ENCODE measurements around the gene ID4. TPM values are rescaled to one million over a fixed set of nuclear protein-coding genes. Genes with fewer than 3 reads are reported as not detected.

ID4 gene
- total and polyA plus RNA-seq, 11 donors = 1.5 to 29.6 (median 2.9) TPM

GRCh38 chr6:19879663-19880062, 42.5 kb downstream of the ID4 start:
- WGBS, 4 donors = 8 to 29% (median 22%) methylated on average over 1 of the region's 1 CpG
- Histone ChIP-seq H3K27ac (no peak overlapping the region), H3K4me3 (no peak overlapping the region), H3K36me3 (no peaks in the 10 kb centered on the region), H3K9me3 (no peaks in the 10 kb centered on the region), H3K4me1 (no peaks in the 10 kb centered on the region), H3K27me3 (no peaks in the 10 kb centered on the region)
- TF ChIP-seq, protein P1, sequence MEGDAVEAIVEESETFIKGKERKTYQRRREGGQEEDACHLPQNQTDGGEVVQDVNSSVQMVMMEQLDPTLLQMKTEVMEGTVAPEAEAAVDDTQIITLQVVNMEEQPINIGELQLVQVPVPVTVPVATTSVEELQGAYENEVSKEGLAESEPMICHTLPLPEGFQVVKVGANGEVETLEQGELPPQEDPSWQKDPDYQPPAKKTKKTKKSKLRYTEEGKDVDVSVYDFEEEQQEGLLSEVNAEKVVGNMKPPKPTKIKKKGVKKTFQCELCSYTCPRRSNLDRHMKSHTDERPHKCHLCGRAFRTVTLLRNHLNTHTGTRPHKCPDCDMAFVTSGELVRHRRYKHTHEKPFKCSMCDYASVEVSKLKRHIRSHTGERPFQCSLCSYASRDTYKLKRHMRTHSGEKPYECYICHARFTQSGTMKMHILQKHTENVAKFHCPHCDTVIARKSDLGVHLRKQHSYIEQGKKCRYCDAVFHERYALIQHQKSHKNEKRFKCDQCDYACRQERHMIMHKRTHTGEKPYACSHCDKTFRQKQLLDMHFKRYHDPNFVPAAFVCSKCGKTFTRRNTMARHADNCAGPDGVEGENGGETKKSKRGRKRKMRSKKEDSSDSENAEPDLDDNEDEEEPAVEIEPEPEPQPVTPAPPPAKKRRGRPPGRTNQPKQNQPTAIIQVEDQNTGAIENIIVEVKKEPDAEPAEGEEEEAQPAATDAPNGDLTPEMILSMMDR (IDR thresholded peaks at IDR 0.05) = no peak
- no peak for TF ChIP-seq POLR2A (IDR thresholded peaks at IDR 0.05)
- no peak for DNase-seq
- ATAC-seq = no peak
- intact Hi-C loops (cut with DNase I) = no loop called here

DNA sequence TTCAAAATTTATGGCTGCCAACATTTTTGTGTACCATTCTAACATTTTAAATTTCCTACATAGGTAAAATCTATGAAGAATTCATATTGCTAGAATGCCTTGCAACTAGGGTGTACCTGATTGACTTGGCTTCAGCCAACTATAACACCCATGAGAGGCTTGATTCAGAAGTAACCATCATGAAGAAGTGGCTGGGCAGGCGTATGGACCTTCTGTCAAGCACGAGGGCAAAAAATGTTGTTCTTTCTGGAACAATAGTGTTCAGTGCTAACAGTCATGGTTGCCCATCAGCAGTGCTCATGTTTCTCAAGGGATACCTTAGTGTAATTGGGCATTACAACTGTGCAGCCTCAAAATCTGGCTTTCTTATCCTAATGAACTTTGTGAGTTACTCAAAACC, 42.9 kb downstream of the ID4 start:
- Histone ChIP-seq H3K27me3 (no peaks in the 10 kb centered on the region), H3K36me3 (no peaks in the 10 kb centered on the region), H3K4me3 (no peak overlapping the region), H3K9me3 (no peaks in the 10 kb centered on the region), H3K4me1 (no peaks in the 10 kb centered on the region), H3K27ac (no peak overlapping the region)
- no peak for DNase-seq
- no peak for TF ChIP-seq POLR2A (IDR thresholded peaks at IDR 0.05)
- TF ChIP-seq, protein P1 (IDR thresholded peaks at IDR 0.05) = no peak
- 59 to 73% (median 68%) methylated on average over 2 of the region's 2 CpGs for WGBS, 4 donors
- no peak for ATAC-seq
- intact Hi-C loops (cut with DNase I) = no loop called here

DNA sequence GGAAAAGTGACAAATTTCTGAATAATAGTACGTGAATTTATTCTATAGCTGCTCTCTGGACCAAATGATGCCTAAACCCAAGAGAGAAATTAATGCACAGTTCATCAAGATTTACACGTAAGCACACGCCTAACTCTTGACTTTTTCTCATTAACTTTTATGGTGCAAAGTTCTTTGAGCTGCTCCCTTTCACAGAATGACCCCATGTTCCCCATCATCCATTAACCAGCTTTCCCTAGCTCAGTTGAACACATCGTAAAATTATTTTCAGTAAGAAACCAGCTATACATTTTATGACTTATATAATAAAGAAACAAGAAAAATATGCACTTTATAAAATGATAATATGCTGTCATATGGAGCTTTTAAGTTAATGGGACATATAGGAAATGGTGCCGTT, 54.3 kb downstream of the ID4 start:
- H3K9me3 ChIP-seq = peaks cover 0 to 5% (median 0%) of the 10 kb centered on the region in 12 donors
- intact Hi-C loops (cut with DNase I) = no loop called here
- 84 to 90% (median 89%) methylated on average over 5 of the region's 5 CpGs for WGBS, 4 donors
- H3K27ac ChIP-seq = no peak overlapping the region
- peaks cover 0 to 5% (median 0%) of the 10 kb centered on the region in 9 donors for H3K27me3 ChIP-seq
- no peaks in the 10 kb centered on the region for H3K36me3 ChIP-seq
- DNase-seq (no peak), ATAC-seq (no peak)
- no peak for TF ChIP-seq POLR2A (IDR thresholded peaks at IDR 0.05)
- TF ChIP-seq, protein P1 (IDR thresholded peaks at IDR 0.05) = no peak
- peaks cover 0 to 3% (median 0%) of the 10 kb centered on the region in 12 donors for H3K4me1 ChIP-seq
- no peak overlapping the region for H3K4me3 ChIP-seq

Measured in heart left ventricle (tissue), 16 donors.